Upper lobe of left lung (tissue), 6 donors: Measurements from ENCODE around the gene RPA1. TPM values are rescaled to one million over a fixed set of nuclear protein-coding genes. Genes with fewer than 3 reads are reported as not detected.

Experiments used
- ATAC-seq, 2 donors: fragments of 200-7000 bp; cut with Tn5 transposase; one replicate each; pipeline ENCODE4 v1.9.1; 2022; ENCODE audit warnings: mild to moderate bottlenecking in 2 of 2, moderate library complexity in 2 of 2; ENCODE audit not compliant: low FRiP score in 2 of 2
- DNase-seq, 2 donors: peaks; one replicate each; pipeline ENCODE4 v3.0.0-alpha.2; 2019 to 2020
- H3K27ac ChIP-seq, 4 donors: fragments of 200-600 bp; sonication (generic); one replicate each; pipeline ENCODE4 v1.5.1; 2016 to 2019
- H3K27me3 ChIP-seq, 4 donors: fragments of 200-600 bp; sonication (generic); one replicate each; pipeline ENCODE4 v1.5.1; 2017 to 2019
- H3K36me3 ChIP-seq, 4 donors: fragments of 200-600 bp; sonication (generic); one replicate each; pipeline ENCODE4 v1.5.1; 2016 to 2019
- H3K4me1 ChIP-seq, 4 donors: fragments of 200-600 bp; sonication (generic); one replicate each; pipeline ENCODE4 v1.5.1; 2018 to 2019
- H3K4me3 ChIP-seq, 4 donors: fragments of 200-600 bp; sonication (generic); one replicate each; pipeline ENCODE4 v1.5.1; 2017 to 2019; ENCODE audit warnings: mild to moderate bottlenecking in 2 of 4, moderate library complexity in 1 of 4
- H3K9me3 ChIP-seq, 4 donors: fragments of 200-600 bp; sonication (generic); one replicate each; pipeline ENCODE4 v1.5.1; 2018 to 2019
- CTCF ChIP-seq, 6 experiments: fragments of 450-650 bp in 4 of 6; fragments of 200-600 bp in 2 of 6; sonication (generic) in 2 of 6; IDR thresholded peaks; one replicate each; pipeline ENCODE4 v1.5.1; 2016 to 2019; ENCODE audit warnings: antibody characterized with exemption in 6 of 6
- EP300 ChIP-seq, 4 donors: sonication (generic); formaldehyde crosslinking; IDR thresholded peaks; one replicate each; pipeline ENCODE4 v1.5.1; 2017; ENCODE audit warnings: antibody characterized with exemption in 4 of 4, control low read depth in 2 of 4
- POLR2A ChIP-seq, 4 donors: fragments of 450-650 bp; IDR thresholded peaks; one replicate each; pipeline ENCODE4 v1.5.1; 2016 to 2017; ENCODE audit warnings: antibody characterized with exemption in 4 of 4, mild to moderate bottlenecking in 2 of 4
- POLR2AphosphoS5 ChIP-seq, 2 donors: sonication (generic); formaldehyde crosslinking; IDR thresholded peaks; one replicate each; pipeline ENCODE4 v1.5.1; 2017; ENCODE audit warnings: antibody characterized with exemption in 2 of 2
- WGBS, 2 donors: methylation state at CpG; one replicate each; pipeline ENCODE4 v1.1.5; 2017 to 2018; 5-methylcytosine and 5-hydroxymethylcytosine counted together
- total RNA-seq, 6 donors: library from RNA; depleted of rRNA in 4 of 6; stranded (reverse); fragments of >200 nt in 4 of 6; gene quantifications; one replicate each; pipeline versions ENCODE4 v1.1.0 to v1.2.1, GENCODE V29; 2016 to 2021
- donor health status: DM: no; HTN: no; CAD: no; lungs with moderate emphysema.
- donor health status: DM: no; HTN: yes; CAD: no; lungs with severe emphysema.

RPA1 gene
- total RNA-seq, 6 donors from 2014 or later = 14.1 to 82.3 (median 24.8) TPM

- H3K4me3 ChIP-seq = no peak overlapping the region
- 90 to 92% methylated on average over 19 of the region's 19 CpGs for WGBS, 2 donors
- ATAC-seq = no peak
- H3K36me3 ChIP-seq = no peaks in the 10 kb centered on the region
- no peaks in the 10 kb centered on the region for H3K9me3 ChIP-seq
- no peak overlapping the region for H3K27ac ChIP-seq
- no peaks in the 10 kb centered on the region for H3K4me1 ChIP-seq
- H3K27me3 ChIP-seq = no peaks in the 10 kb centered on the region
- TF ChIP-seq CTCF (IDR thresholded peaks at IDR 0.05) = no peak
- TF ChIP-seq POLR2A (IDR thresholded peaks at IDR 0.05) = no peak
- TF ChIP-seq EP300 (IDR thresholded peaks at IDR 0.05) = no peak
- no peak for TF ChIP-seq POLR2AphosphoS5 (IDR thresholded peaks at IDR 0.05)
- no peak for DNase-seq
Measured at GRCh38 chr17:1920948-1921351, 91.1 kb downstream of the RPA1 start.

GRCh38 chr17:1928976-1929375 is 99.2 kb downstream of the RPA1 start:
- H3K4me1 ChIP-seq = peaks cover 0 to 12% (median 4%) of the 10 kb centered on the region in 4 donors
- no peak for TF ChIP-seq CTCF (IDR thresholded peaks at IDR 0.05)
- TF ChIP-seq EP300 (IDR thresholded peaks at IDR 0.05) = no peak
- no peak for TF ChIP-seq POLR2AphosphoS5 (IDR thresholded peaks at IDR 0.05)
- TF ChIP-seq POLR2A (IDR thresholded peaks at IDR 0.05) = no peak
- no peaks in the 10 kb centered on the region for H3K36me3 ChIP-seq
- H3K27ac ChIP-seq = no peak overlapping the region
- no peak for ATAC-seq
- H3K9me3 ChIP-seq = no peaks in the 10 kb centered on the region
- WGBS, 2 donors = 54 to 69% methylated on average over 11 of the region's 12 CpGs
- no peaks in the 10 kb centered on the region for H3K27me3 ChIP-seq
- DNase-seq = peak in 1 of 2 donors; percentile 44
- no peak overlapping the region for H3K4me3 ChIP-seq

- peaks cover 0 to 12% (median 4%) of the 10 kb centered on the region in 4 donors for H3K4me1 ChIP-seq
- no peaks in the 10 kb centered on the region for H3K27me3 ChIP-seq
- DNase-seq (no peak), ATAC-seq (no peak)
- WGBS, 2 donors = 49 to 65% methylated on average over 6 to 8 of the region's 8 CpGs
- H3K36me3 ChIP-seq = no peaks in the 10 kb centered on the region
- TF ChIP-seq EP300 (IDR thresholded peaks at IDR 0.05) (no peak), POLR2AphosphoS5 (IDR thresholded peaks at IDR 0.05) (no peak), POLR2A (IDR thresholded peaks at IDR 0.05) (no peak), CTCF (IDR thresholded peaks at IDR 0.05) (no peak)
- H3K9me3 ChIP-seq = no peaks in the 10 kb centered on the region
- no peak overlapping the region for H3K27ac ChIP-seq
- H3K4me3 ChIP-seq = no peak overlapping the region
Measured at GRCh38 chr17:1930337-1930645, 100.5 kb downstream of the RPA1 start.

- TF ChIP-seq CTCF (IDR thresholded peaks at IDR 0.05) (no peak), POLR2AphosphoS5 (IDR thresholded peaks at IDR 0.05) (no peak), EP300 (IDR thresholded peaks at IDR 0.05) (no peak), POLR2A (IDR thresholded peaks at IDR 0.05) (no peak)
- Histone ChIP-seq H3K27me3 (no peaks in the 10 kb centered on the region), H3K4me1 (peaks cover 0 to 12% (median 4%) of the 10 kb centered on the region in 4 donors), H3K36me3 (no peaks in the 10 kb centered on the region), H3K9me3 (no peaks in the 10 kb centered on the region), H3K4me3 (no peak overlapping the region), H3K27ac (no peak overlapping the region)
- ATAC-seq (peak in 1 of 2 donors; percentile 74), DNase-seq (peak; percentile 32 to 79)
- 45 to 51% methylated on average over 21 to 27 of the region's 27 CpGs for WGBS, 2 donors
Measured at GRCh38 chr17:1931844-1932579, 102.2 kb downstream of the RPA1 start.
